ENCODE data around the gene PSMD1. TPM values are rescaled to one million over a fixed set of nuclear protein-coding genes. Genes with fewer than 3 reads are reported as not detected.

PSMD1 gene
- total RNA-seq, 4 donors from 2014 or later: 51.5 to 116 (median 67.9) TPM

DNA sequence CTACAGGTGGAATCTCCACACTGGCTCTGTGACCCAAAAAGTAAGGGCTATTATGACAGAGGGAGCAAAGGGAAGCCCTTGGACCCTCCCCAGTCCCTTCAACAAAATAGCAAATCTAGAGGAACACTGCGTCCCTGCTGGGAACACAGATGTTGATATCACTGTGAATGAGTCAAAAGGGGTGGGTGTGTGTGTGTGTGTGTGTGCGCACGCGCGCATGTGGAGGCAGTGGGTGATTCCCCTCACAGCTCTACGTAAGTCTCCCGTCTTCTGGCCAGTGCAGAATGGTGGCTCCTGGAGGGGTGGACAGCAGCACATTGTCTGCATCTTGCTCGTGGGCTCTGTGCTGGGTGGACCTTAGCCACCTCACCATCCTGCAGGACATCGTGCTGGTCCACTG is 27.1 kb upstream of the PSMD1 start:
- no peak for DNase-seq
- Histone ChIP-seq H3K27me3 (peaks cover 0 to 34% (median 0%) of the 10 kb centered on the region in 4 donors), H3K9me3 (no peaks in the 10 kb centered on the region), H3K36me3 (no peaks in the 10 kb centered on the region), H3K27ac (no peak overlapping the region), H3K4me1 (no peaks in the 10 kb centered on the region), H3K4me3 (no peak overlapping the region)
- intact Hi-C loops (cut with DNase I): no loop called here
- TF ChIP-seq, protein P1, sequence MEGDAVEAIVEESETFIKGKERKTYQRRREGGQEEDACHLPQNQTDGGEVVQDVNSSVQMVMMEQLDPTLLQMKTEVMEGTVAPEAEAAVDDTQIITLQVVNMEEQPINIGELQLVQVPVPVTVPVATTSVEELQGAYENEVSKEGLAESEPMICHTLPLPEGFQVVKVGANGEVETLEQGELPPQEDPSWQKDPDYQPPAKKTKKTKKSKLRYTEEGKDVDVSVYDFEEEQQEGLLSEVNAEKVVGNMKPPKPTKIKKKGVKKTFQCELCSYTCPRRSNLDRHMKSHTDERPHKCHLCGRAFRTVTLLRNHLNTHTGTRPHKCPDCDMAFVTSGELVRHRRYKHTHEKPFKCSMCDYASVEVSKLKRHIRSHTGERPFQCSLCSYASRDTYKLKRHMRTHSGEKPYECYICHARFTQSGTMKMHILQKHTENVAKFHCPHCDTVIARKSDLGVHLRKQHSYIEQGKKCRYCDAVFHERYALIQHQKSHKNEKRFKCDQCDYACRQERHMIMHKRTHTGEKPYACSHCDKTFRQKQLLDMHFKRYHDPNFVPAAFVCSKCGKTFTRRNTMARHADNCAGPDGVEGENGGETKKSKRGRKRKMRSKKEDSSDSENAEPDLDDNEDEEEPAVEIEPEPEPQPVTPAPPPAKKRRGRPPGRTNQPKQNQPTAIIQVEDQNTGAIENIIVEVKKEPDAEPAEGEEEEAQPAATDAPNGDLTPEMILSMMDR (IDR thresholded peaks at IDR 0.05): no peak
- no peak for TF ChIP-seq POLR2A (IDR thresholded peaks at IDR 0.05)
- WGBS, 2 donors: 78 to 82% methylated on average over 6 to 9 of the region's 9 CpGs

DNA sequence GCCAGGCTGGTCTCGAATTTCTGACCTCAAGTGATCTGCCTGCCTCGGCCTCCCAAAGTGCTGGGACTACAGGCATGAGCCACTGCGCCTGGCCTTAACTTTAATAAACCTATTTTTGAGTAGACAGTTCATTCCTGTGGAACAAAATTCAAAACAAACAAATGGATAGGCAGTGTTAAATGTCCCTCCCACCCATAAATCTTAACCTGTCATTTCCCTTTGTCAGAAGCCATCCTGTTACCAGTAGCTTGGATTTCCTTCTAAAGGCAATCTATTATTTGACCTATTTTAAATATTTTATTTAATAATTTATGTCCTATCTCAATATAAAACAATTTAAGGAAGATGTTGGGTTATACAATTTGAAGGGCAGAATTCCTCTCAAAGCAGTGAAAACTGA is 25.9 kb upstream of the PSMD1 start:
- Histone ChIP-seq H3K4me1 (no peaks in the 10 kb centered on the region), H3K9me3 (no peaks in the 10 kb centered on the region), H3K4me3 (no peak overlapping the region), H3K27ac (no peak overlapping the region), H3K27me3 (peaks cover 0 to 42% (median under 1%) of the 10 kb centered on the region in 4 donors), H3K36me3 (no peaks in the 10 kb centered on the region)
- WGBS, 2 donors: 68 to 69% methylated on average over 3 of the region's 3 CpGs
- TF ChIP-seq POLR2A (IDR thresholded peaks at IDR 0.05): no peak
- TF ChIP-seq, protein P1 (IDR thresholded peaks at IDR 0.05): no peak
- intact Hi-C loops (cut with DNase I): no loop called here
- no peak for DNase-seq

DNA sequence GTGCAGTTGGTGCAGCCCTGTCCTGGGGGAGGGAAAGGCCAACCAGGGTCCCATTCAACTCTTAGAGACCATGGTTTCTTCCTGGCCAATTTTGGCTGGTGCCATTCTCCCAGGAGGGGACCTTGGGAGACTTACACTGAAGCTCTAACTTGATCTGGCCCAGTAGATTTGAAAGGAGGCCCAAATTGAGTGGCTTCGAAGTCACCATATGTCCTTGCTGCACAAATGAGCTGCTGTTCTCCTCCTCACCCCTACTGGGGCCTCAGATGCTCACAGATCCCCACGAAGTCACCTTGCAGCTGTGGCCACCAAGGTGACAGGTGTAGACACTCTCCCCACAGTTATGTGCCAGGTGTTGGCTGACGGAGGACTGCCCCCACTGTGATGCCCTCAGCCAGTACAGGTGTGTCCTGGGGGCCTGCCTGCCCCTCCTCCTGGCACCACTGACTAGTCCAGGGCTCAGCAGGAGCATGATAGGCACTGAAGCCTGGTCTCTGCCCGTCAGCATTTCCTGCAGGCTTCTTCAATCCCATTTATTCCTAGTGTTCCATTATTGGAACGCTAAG is 24.0 kb upstream of the PSMD1 start:
- intact Hi-C loops (cut with DNase I): no loop called here
- no peaks in the 10 kb centered on the region for H3K9me3 ChIP-seq
- no peak for TF ChIP-seq POLR2A (IDR thresholded peaks at IDR 0.05)
- TF ChIP-seq, protein P1 (IDR thresholded peaks at IDR 0.05): no peak
- no peaks in the 10 kb centered on the region for H3K36me3 ChIP-seq
- peaks cover 0 to 6% (median 3%) of the 10 kb centered on the region in 3 donors for H3K4me1 ChIP-seq
- no peak for DNase-seq
- H3K27ac ChIP-seq: no peak overlapping the region
- 72 to 78% methylated on average over 4 to 5 of the region's 5 CpGs for WGBS, 2 donors
- H3K27me3 ChIP-seq: peaks cover 0 to 60% (median 5%) of the 10 kb centered on the region in 4 donors
- no peak overlapping the region for H3K4me3 ChIP-seq

DNA sequence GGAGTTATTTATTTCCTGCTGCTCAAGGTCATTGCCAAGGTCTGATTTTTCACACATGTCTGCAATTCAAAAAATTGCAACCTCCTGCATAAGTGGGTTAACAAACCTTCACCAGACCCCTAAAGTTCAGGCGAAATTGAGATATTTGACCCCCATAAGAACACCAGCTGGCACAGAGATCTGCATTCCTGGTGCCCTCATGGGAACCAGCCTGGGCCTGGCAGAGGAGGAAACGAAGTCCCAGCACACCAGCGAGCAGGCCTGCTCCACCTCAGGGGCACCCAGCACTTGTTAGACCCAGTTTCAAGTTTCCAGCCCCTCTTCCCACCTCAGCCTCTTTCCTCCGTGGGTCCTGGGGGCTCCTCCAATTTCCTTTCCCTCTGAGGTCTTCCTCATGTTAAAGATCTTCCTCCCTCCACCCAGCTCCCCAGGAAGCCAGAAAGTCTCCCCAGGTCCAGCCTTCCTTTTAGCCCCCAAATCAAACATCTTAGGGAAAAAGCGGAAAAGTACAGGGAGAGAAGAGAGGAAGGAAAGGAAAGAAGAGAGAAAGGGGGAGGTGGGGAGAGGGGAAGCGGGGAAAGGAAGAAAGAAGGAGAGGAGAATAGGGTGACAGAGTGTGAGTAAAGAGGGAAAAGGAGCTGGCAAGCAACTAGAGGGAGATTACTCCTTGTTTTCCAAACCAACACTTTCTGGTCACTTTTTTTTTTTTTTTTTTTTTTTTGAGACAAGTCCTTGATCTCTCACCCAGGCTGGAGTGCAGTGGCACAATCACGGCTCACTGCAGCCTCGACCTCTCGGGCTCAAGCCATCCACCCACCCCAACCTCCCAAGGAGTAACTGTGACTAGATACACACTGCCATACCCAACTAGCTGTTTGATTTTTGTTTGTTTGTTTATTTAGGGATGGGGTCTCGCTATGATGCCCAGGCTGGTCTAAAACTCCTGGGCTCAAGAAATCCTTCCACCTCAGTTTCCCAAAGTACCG is 23.2 kb upstream of the PSMD1 start:
- intact Hi-C loops (cut with DNase I): no loop called here
- H3K9me3 ChIP-seq: no peaks in the 10 kb centered on the region
- H3K36me3 ChIP-seq: no peaks in the 10 kb centered on the region
- H3K27ac ChIP-seq: no peak overlapping the region
- peaks cover 0 to 12% (median 10%) of the 10 kb centered on the region in 3 donors for H3K4me1 ChIP-seq
- DNase-seq: no peak
- H3K4me3 ChIP-seq: no peak overlapping the region
- H3K27me3 ChIP-seq: peaks cover 0 to 67% (median 6%) of the 10 kb centered on the region in 4 donors
- WGBS, 2 donors: 62% methylated on average over 9 to 10 of the region's 11 CpGs
- TF ChIP-seq, protein P1 (IDR thresholded peaks at IDR 0.05): no peak
- TF ChIP-seq POLR2A (IDR thresholded peaks at IDR 0.05): no peak

All from esophagus squamous epithelium (tissue), 5 donors.